NCI-H2081 treated with DMSO at 0.1 percent for 48 hours (cell line): ENCODE measurements around the gene PAMR1.

Experiments
- DNase-seq: peaks from one replicate; lab custom pipeline; 2025; lab: John Stamatoyannopoulos, UW

The PAMR1 gene

DNA sequence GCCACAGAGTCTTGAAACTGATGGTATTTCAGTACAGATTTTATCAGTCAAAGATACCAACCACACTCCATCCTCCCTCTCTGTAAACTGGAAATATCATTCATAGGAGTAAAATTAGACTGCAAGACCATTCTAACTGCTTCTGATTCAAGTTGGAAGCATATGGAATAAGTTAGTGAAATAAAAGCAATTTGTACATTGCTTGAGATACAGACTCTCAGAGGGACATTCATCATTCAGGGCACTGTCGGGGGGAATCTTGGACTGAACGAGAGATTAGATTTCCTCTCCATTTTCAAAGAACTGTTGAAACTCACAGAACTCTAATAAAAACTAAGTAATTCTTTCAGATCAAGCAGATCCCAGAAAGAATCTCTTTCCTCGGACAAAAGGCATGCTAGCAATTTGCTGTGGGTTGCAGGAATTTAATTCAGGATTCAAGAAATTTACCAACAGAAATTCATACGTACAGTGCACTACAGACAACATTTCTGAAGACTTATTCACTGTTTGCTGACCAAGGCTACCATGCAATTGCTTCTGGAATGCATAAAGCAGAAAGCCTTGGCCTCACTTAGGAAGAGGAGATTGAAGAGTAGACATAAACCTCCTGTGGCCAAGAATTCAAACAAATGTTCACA, 34.1 kb downstream of the PAMR1 start:
- DNase-seq = no peak

- no peak for DNase-seq
These were observed 37.3 kb downstream of the PAMR1 start for GRCh38 chr11:35488117-35488516.

- DNase-seq = no peak
These were observed 37.8 kb downstream of the PAMR1 start for GRCh38 chr11:35487532-35488078.

DNA sequence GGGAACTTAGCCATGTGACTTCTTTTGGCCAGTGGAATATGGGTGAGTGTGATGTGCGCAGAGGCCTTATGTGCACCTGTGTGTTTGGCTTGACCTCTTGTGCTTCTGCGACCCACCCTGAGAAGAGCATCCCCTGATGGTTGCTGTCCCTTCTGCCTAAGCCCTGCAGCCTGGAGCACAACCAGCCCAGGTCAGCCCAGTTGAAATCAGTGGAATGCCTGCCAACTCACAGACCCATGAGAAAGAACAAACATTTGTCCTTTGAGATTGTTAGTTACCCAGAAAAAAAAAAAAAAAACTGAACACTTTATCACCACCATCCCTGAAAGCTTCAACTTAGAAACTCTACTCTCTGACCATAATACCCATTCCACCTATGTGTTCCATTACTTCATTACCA, 38.5 kb downstream of the PAMR1 start:
- no peak for DNase-seq

DNA sequence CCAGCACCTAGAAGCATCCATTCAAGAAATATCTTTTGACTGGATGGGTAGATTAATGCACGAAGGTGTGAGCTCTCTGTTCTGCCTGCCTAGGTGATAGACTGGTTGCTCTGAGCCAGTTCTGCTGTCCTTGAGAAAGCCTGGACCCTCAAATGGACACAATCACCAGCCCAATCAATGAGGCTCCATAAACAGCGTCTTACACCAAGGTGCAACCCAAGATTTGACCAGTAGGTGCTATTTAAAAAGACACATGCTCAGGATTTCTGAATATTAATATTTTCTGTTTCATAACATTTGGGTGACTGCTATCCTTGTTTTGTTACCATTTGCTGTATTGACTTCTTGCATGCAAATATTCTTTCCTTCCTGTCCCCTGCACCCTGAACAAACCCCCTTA, 39.0 kb downstream of the PAMR1 start:
- no peak for DNase-seq

GRCh38 chr11:35485656-35486322, 39.6 kb downstream of the PAMR1 start:
- DNase-seq = peak; percentile 44

GRCh38 chr11:35484435-35484834, 41.0 kb downstream of the PAMR1 start:
- DNase-seq = no peak

DNA sequence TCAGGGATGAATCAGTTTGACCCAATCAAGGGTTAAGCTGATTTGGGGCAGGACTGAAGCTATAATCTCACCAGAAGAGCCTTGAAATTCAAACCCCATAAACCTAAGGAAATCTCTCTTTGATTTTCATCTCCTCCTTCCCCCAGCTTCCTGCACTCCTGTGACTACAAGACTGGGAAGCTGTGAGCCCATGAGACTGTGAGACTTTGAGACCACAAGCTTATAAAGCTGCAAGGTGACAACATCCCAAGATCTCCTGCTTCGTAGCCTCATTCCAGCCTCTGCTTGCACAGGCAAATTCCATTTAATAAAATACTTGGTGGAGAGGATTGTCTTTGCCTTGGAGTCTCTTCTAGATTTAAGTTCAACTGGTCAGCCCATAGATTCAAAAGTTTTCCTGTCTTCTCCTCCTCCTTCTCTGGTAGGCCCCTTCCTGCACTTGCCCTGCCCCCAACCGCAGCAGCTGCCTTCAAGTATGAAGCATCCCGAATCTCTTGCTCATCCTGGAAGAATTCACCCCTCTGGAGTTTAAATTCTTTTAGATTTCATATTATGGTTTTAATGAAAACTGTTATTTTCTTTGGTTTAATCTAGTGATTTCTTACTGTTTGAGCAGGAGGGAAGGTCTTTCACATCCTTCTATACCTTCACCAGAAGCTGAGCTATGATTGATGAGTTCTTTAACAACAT, 42.1 kb downstream of the PAMR1 start:
- DNase-seq = no peak

DNA sequence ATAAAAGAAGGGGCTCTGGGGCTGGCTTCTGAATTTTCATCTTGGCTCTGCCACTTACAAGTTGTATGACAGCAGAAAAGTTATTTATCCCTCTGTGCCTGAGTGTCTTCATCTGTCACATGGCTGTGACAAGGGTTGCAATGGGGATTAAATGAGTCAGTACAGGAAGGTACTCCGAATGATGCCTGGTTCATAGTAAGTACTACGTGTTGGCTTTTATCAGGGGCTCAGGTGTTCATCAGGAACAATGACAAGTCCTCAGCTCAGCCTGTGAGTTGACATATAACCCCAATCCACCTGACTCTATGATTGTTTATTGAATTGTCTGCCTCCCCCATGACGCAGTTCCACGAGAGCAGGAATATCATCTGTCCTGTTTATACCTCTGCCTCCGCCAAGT, 45.7 kb downstream of the PAMR1 start:
- no peak for DNase-seq

DNA sequence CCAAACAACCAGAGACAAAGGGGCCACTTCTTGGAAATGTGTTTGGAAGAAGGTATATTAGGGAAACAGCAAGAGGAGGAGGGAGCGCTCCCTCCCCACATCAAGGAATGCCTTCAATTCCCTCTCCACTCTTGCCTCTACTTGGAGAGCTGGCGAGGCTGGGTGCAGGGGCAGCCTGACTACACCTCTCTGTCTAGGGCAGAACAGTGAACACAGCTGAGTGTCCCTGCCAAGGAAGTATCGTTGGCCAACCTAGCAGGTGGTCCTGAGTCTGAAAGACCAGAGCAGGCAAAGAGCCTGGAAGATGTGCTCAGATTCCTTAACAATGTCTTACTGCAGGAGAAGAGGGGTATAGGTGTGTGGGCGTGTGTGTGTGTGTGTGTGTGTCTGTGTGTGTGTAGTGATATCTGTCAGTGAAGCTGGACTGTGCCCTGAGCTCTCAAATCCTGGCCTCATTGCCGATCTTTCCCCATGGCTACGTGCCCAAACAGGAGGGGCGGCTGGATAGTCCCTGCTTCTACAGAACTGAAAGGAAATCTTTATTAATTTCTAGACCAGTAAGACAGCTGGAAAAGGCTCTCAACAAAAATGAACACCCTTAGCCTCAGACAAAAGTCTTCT, 46.8 kb downstream of the PAMR1 start:
- DNase-seq = no peak

GRCh38 chr11:35477901-35478300, 47.5 kb downstream of the PAMR1 start:
- DNase-seq = no peak

DNA sequence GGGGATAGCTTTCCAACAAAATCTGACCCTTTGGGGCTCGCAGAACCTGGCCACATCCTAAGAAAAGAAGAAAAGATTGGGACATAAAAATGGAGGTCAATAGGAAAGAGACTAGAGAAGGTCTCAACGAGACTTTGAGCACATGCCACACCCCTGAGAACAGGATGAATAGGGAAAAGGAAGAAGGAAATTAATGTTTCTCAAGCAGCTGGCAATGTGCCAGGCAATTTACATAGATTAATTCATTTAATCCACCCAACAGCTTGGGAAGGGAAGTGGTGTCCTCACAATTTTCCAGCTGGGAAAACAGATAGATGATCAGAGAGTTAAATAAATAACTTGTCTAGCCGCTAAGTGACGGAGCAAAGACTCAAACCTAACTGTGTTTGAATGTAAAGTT, 50.7 kb downstream of the PAMR1 start:
- DNase-seq = no peak

- DNase-seq = no peak
These were observed 51.5 kb downstream of the PAMR1 start for GRCh38 chr11:35473795-35474374.

DNA sequence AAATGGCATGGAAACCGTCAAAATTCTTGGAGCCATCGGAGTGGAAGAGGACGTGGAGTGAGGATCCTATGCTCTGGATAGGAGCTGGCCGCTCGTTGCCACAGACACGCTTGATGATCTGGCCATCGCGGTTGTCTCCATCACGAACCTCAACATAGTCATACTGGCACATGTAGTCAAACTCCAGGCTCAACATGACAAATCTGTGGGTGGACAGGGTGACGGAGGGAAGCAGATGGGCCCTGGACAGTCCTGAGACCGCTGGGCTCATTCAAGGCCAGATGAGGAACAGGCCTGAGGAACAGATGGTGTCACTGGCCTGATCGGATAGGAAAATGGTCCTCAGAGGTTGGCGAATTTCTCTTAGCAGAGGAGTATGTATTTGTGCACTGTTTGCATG, 54.8 kb downstream of the PAMR1 start:
- DNase-seq = no peak

GRCh38 chr11:35466058-35466457, 59.4 kb downstream of the PAMR1 start:
- no peak for DNase-seq

DNA sequence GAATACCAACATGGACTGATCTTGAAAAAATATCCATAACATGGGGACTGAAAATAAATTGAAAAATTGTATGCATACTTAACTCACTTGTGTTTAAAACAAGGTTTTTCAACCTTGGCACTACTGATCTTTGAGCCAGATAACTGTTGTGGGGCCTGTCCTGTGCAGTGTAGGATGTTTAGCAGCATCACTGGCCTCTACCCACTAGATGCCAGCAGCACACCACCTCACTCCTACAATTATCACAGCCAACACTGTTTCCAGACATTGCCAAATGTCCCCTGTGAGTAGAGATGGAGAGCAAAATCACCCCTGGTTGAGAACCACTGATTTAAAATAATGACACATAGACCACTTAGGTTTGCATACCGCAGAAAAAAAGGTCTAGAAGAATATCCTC, 61.1 kb downstream of the PAMR1 start:
- DNase-seq = no peak

DNA sequence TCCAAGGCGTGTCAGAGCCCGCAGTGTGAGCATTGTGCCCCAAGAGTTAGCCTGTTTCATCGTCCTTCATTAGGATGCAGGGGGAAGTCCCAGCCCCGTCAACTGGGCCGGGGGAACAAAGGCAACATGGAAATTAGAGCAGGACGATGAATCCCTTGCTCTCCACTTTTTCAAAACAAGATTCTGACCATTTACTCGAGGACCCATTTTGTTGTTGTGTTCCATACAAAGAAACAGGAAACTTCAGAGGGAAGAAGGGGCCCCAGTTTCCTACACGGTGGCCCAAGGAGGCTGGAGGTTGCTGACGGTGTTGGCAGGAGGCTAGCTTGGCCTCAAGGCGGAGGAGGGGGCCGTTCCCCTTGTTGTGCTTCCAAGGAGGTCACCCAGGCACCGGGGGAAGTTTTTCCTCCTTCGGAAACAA, 62.1 kb downstream of the PAMR1 start:
- DNase-seq = no peak

- DNase-seq = no peak
These were observed 63.4 kb downstream of the PAMR1 start for GRCh38 chr11:35461917-35462538.

DNA sequence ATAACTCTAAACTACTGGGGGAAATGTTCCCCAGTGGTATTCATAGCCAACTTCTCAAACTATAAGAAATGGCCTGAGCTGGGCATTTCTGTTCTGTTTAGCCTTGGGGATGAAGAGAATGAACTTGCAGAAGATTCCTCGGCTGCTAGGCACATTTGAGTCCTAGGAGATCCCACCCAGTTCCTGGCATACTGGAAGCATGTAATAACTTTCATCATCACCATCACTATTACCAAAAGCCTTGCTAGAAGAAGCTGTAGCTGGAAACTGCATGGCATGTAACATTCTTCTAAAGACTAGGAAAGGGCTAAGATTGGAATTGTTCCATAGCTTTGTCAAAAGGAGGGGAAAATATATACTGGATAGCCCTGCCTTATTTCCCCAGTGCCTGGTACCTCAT, 65.9 kb downstream of the PAMR1 start:
- no peak for DNase-seq

- no peak for DNase-seq
These were observed 66.6 kb downstream of the PAMR1 start for GRCh38 chr11:35458846-35459245.

DNA sequence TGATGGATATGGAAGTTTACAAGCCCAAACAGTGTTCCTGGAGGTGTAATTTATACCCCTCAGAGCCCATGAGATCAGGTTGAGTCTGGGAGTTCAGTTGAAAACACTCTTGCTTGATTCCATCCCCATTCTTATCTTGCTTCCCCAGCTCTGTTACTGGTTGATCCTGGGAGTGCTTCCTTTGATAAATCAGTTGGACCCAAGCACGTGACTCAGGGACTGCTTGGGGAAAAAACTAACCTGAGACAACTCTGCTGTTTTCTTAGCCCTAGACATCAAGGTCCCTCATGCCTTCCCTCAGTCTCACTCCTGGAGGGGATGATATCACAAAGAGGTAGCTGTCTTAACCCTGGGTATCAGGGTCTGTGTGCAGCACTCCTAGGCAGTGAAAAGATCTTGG, 71.1 kb downstream of the PAMR1 start:
- no peak for DNase-seq
